DOHH2 (cell line): ENCODE results near the gene ITPRIPL2.

ENCODE experiments used
- EZH2phosphoT487 ChIP-seq: fragments of 200-600 bp; sonication (generic); IDR thresholded peaks from 2 replicates; pipeline ENCODE4 v1.6.1; 2017; ENCODE audit warnings: borderline replicate concordance, mild to moderate bottlenecking, antibody characterized with exemption, low read length, moderate library complexity, mixed read lengths
- TF ChIP-seq, protein P1 (sequence below): fragments of 200-600 bp; sonication (generic); IDR thresholded peaks from one replicate; pipeline ENCODE4 v1.5.1; 2014; ENCODE audit warnings: antibody characterized with exemption, mild to moderate bottlenecking, low read depth, low read length; ENCODE audit not compliant: poor library complexity, severe bottlenecking

DNA sequence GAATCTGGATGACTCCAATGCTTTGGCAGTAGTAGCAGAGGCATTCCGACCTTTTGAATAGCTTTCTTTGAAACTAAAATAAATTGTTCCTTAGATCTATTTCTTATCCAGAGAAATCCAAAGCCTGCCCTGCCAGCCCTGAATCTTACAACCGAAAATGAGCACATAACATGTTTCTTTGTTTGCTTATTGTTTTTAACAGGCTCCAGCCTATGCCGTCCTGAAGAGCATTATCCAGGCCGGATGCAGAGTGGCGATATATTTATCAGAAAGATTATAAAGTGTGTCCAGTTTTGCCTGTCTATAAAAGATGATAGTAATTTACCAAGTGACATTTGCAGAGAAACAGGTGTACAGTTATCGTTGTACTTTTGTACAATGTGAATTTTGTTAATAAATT lies 35.9 kb upstream of the ITPRIPL2 start:
- TF ChIP-seq, protein P1, sequence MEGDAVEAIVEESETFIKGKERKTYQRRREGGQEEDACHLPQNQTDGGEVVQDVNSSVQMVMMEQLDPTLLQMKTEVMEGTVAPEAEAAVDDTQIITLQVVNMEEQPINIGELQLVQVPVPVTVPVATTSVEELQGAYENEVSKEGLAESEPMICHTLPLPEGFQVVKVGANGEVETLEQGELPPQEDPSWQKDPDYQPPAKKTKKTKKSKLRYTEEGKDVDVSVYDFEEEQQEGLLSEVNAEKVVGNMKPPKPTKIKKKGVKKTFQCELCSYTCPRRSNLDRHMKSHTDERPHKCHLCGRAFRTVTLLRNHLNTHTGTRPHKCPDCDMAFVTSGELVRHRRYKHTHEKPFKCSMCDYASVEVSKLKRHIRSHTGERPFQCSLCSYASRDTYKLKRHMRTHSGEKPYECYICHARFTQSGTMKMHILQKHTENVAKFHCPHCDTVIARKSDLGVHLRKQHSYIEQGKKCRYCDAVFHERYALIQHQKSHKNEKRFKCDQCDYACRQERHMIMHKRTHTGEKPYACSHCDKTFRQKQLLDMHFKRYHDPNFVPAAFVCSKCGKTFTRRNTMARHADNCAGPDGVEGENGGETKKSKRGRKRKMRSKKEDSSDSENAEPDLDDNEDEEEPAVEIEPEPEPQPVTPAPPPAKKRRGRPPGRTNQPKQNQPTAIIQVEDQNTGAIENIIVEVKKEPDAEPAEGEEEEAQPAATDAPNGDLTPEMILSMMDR = no peak
- no peak for TF ChIP-seq EZH2phosphoT487
